ES-I3 (cell line): ENCODE data around the gene CERT1.
"Not testable (repeated sequence)": the region's sequence is repeated elsewhere in the genome, so short reads cannot be mapped to it uniquely, and the experiment has no call there.

Experiments
- H3K36me3 ChIP-seq: 2 replicates; pipeline ENCODE4 v1.6.1; 2013; ENCODE audit warnings: mild to moderate bottlenecking, low read length, control low read depth, moderate library complexity; ENCODE audit not compliant: insufficient read depth
- H3K4me1 ChIP-seq: 2 replicates; pipeline ENCODE4 v1.6.1; 2013; ENCODE audit warnings: mild to moderate bottlenecking, control low read depth, low read length; ENCODE audit not compliant: insufficient read depth
- H3K9ac ChIP-seq: 2 replicates; pipeline ENCODE4 v1.6.1; 2013; ENCODE audit warnings: low read depth, mild to moderate bottlenecking, low read length, moderate library complexity
- H3K9me3 ChIP-seq: 2 replicates; pipeline ENCODE4 v1.6.1; 2013; ENCODE audit warnings: mild to moderate bottlenecking, low read length, moderate library complexity; ENCODE audit not compliant: control insufficient read depth, insufficient read depth

Gene CERT1, protein sequence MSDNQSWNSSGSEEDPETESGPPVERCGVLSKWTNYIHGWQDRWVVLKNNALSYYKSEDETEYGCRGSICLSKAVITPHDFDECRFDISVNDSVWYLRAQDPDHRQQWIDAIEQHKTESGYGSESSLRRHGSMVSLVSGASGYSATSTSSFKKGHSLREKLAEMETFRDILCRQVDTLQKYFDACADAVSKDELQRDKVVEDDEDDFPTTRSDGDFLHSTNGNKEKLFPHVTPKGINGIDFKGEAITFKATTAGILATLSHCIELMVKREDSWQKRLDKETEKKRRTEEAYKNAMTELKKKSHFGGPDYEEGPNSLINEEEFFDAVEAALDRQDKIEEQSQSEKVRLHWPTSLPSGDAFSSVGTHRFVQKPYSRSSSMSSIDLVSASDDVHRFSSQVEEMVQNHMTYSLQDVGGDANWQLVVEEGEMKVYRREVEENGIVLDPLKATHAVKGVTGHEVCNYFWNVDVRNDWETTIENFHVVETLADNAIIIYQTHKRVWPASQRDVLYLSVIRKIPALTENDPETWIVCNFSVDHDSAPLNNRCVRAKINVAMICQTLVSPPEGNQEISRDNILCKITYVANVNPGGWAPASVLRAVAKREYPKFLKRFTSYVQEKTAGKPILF

DNA sequence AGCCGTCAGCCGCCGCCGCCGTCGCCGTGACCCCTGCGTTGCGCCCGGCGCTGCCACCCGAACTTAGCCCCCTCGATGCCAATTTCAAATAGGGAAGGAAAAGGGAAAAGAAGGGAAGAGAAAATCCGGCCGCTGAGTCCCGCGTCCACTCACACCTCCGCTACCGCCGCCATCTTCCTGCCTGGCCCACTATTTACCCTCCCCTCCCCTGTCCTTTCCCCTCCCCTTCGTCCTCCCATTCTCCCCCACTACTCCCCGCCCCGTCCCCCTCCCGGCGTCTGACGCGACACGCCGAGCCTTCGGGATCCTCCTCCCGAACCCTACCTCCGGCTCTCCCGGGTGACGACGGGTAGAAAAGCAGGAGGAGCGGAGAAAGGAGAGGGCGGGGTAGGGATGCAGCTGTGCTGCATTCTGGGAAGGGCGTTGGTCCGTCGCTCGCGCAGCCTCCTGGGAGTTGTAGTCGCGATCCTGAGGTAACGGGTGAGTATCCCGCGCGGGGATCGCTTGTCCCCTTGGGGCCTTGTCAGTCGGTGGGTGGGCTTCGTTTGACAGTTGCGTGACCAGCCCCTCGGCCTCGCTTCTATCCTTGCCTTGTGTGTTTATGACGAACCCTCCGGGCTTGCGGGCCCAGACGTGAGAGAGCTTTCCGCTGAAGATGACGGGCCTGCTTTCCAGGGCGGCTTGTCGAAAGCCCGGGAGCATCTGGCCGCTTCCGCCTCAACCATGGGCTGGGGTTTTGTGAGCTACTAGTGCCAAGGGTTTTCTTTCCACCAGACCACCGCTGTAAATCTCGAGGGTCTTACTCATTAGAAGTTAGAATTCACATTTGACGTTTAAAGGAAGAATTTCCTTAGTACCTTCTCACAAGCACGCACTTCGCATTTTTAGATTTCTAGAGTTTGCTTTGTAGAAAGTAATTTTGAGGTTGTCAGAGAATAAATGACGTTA is at the start of gene CERT1, which contains the start of gene POLK:
TSS of gene CERT1 (minus strand) at position 195 of the 948 bp plus-strand sequence. CDS start 422 bp downstream, outside the sequence.
TSS of gene POLK (plus strand) at position 457 of the 948 bp plus-strand sequence.
- Histone ChIP-seq H3K36me3 (no peaks in the 10 kb centered on the region), H3K9me3 (no peaks in the 10 kb centered on the region), H3K9ac (peak within 1 kb of the TSS; percentile 81), H3K4me1 (peaks cover 6% of the 10 kb centered on the region)

DNA sequence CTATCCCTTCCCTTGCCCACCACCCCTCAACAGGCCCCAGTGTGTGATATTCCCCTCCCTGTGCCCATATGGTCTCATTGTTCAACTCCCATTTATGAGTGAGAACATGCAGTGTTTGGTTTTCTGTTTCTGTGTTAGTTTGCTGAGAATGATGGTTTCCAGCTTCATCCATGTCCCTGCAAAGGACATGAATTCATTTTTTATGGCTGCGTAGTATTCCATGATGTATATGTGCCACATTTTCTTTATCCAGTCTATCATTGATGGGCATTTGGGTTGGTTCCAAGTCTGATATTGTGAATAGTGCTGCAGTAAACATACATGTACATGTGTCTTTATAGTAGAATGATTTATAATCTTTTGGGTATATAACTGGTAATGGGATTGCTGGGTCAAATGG is 49.2 kb upstream of the CERT1 start:
- not testable (repeated sequence) for H3K9me3 ChIP-seq, H3K9ac ChIP-seq, H3K4me1 ChIP-seq, H3K36me3 ChIP-seq

DNA sequence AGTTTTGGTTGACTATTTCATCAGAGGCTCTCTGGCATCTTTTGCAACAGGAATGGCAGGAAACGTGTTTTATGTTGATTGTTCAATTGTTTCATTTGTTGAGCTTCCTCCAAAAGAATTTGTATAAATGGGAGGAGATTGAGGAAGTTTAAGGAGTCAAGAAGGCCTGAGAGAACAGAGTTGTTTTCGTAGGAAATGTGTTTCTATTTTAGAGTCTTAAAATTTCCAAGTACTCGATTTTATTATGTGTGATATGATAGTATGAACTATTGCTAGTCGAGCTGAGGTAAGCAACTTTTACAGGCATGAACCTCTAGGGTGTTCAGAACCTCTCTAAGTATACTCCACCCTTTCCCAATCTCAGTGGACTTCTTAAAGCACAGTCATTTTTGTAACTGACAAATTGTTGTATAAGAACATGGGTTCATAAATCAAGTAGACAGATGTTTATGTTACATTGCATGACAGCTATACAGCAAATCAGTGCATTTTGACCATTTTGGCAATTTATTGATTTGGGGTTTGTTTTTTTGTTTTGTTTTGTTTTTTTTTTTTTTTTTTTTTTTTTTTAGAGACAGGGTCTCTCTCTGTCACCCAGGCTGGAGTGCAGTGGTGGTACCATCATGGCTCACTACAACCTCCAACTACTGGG is 47.7 kb upstream of the CERT1 start:
- H3K9me3 ChIP-seq: 0 out of 2 replicates have a peak, but pooled peaks cover 2% of the 10 kb centered on the region
- no peak overlapping the region for H3K9ac ChIP-seq
- no peaks in the 10 kb centered on the region; the same call in 1 of the 2 replicates for H3K36me3 ChIP-seq
- no peaks in the 10 kb centered on the region; the same call in 1 of the 2 replicates for H3K4me1 ChIP-seq

DNA sequence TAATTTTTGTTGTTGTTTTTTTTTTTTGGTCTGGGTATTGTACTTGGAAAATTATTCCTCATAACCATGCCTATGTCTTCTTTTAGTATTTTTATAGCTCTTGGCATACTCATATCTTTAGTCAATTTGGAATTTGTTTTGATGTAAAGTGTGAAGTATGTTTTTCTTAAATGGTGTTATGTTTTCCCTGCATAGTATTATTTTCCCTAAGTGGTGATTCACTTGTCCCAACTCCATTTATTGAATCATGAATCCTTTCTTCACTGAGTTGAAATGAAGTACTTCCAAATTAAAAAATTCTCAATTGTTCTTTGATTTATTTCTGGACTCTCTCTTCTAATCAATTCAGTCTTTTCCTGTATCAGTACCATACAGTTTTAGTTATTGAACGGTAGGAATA is 46.8 kb upstream of the CERT1 start:
- Histone ChIP-seq H3K9ac (no peak overlapping the region), H3K36me3 (no peaks in the 10 kb centered on the region; the same call in 1 of the 2 replicates), H3K4me1 (no peaks in the 10 kb centered on the region; the same call in 1 of the 2 replicates), H3K9me3 (no peaks in the 10 kb centered on the region)

DNA sequence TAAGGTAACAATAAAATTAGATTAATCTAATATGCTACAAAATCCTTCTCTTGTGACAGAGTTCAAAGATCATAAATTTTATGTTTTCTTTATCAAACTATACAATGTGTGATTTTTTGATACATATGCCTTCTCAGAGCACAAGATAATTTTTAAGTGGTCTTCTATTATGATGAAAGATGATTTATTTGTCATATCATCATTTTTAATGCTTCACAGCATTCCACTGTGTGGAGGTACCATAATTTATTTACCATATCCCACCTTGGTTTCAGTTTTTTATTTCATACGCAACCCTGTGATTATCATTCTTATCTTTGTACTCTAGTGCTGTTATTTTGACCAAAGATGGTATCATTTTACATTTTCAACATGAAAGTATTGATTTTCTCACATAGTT is 41.9 kb upstream of the CERT1 start:
- Histone ChIP-seq H3K9ac (no peak overlapping the region), H3K36me3 (peaks cover 3% of the 10 kb centered on the region; the same call in 1 of the 2 replicates), H3K9me3 (no peaks in the 10 kb centered on the region), H3K4me1 (no peaks in the 10 kb centered on the region)

DNA sequence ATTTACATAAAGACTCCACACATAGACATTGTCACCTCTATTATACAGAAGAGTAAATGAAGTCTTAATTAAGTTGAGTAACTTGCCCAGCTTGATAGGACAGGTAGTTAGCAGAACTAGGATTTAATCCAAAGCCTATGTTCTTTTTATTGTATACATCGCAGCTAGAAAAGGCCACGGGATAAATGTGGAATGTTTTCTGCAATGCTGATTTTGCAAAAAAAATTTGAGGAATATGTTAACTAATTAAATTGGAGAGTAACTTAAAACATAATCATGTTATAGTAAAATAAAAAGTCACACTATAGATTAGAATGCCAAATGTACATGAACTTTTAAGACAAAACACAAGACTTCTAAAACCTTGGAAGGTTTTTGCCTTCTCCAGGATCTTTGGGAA is 41.3 kb upstream of the CERT1 start:
- Histone ChIP-seq H3K4me1 (no peaks in the 10 kb centered on the region), H3K9me3 (no peaks in the 10 kb centered on the region), H3K36me3 (peaks cover 3% of the 10 kb centered on the region; the same call in 1 of the 2 replicates), H3K9ac (no peak overlapping the region)

DNA sequence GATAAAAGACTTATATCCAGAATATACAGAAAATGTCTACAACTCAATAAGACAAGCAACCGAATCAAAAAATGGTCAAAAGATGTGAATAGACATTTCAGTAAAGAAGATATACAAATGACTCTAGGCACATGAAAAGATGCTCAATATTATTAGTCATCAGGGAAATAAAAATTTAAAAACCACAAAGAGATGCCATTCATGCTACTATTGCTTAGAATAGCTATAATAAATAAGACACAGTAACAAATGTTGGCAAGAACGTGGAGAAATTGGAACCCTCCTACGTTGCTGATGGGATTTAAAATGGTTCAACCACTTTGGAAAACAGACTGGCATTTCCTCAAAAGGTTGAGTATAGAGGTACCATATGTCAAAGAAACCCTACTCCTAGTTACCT is 40.0 kb upstream of the CERT1 start:
- no peaks in the 10 kb centered on the region for H3K4me1 ChIP-seq
- no peak overlapping the region for H3K9ac ChIP-seq
- H3K9me3 ChIP-seq: no peaks in the 10 kb centered on the region
- H3K36me3 ChIP-seq: peaks cover 3% of the 10 kb centered on the region; the same call in 1 of the 2 replicates

DNA sequence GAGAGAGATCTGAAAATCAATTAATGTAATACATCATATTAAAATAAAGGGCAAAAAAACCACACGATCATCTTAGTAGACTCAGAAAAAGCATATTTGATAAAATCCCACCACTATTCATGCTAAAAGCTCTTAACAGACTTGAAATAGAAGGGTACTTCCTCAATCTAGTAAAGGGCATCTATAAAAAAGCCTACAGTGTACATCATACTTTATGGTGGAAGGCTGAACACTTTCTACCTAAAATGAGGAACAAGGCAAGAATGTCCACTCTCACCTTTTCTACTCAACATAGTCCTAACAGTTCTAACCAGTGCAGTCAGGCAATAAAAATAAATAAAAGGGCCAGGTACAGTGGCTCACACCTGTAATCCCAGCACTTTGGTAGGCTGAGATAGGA is 39.2 kb upstream of the CERT1 start:
- Histone ChIP-seq H3K9me3 (no peaks in the 10 kb centered on the region), H3K9ac (no peak overlapping the region), H3K4me1 (no peaks in the 10 kb centered on the region), H3K36me3 (peaks cover 3% of the 10 kb centered on the region; the same call in 1 of the 2 replicates)

DNA sequence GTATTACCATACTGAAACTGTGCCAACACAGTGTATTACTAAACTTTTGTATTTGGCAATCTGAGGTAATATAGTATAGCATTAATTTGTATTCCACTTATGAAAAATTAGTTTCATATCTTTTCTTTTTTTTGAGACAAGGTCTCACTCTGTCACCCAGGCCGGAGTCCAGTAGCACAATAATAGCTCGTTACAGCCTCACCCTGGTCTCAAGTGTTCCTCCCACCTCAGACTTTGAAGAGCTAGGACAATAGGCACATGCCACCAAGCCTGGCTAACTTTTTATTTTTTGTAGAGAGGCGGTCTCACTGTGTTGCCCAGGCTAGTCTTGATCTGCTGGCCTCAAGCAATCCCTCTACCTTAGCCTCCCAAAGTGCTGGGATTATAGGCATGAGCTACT is 36.4 kb upstream of the CERT1 start:
- Histone ChIP-seq H3K9ac (no peak overlapping the region), H3K4me1 (no peaks in the 10 kb centered on the region), H3K36me3 (0 out of 2 replicates have a peak, but pooled peaks cover 3% of the 10 kb centered on the region), H3K9me3 (no peaks in the 10 kb centered on the region)

DNA sequence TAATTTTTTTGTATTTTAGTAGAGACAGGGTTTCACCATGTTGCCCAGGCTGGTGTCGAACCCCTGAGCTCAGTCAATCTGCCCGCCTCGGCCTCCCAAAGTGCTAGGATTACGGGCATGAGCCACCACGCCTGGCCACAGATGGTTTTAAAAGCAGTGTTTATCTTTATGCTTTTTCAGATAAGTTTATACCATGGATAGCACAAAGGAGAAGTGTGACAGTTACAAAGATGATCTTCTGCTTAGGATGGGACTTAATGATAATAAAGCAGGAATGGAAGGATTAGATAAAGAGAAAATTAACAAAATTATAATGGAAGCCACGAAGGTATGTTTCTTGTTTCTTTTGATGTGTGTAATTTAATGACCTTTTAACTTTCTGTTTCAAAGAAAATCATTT is 35.4 kb upstream of the CERT1 start:
- Histone ChIP-seq H3K4me1 (no peaks in the 10 kb centered on the region), H3K9ac (no peak overlapping the region), H3K36me3 (no peaks in the 10 kb centered on the region), H3K9me3 (no peaks in the 10 kb centered on the region)

DNA sequence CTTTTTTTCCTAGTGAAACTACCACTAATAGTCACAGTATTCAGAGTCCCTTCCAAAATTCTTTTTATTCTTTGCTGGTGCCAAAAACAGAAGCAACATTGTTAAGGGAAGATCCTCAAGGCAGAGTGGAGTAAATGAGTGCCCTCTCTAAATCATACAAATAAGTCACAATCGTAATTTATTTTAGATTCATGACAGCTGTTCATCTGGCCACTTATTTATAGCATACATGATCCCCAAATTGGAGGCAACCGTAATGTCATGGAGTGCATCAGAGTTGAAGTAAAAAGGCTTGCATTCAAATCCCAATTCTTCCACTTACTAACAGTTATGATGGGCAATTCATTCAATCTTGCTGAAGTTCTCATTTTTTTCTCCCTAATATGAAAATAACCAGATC is 33.7 kb upstream of the CERT1 start:
- Histone ChIP-seq H3K36me3 (no peaks in the 10 kb centered on the region), H3K9ac (no peak overlapping the region)

DNA sequence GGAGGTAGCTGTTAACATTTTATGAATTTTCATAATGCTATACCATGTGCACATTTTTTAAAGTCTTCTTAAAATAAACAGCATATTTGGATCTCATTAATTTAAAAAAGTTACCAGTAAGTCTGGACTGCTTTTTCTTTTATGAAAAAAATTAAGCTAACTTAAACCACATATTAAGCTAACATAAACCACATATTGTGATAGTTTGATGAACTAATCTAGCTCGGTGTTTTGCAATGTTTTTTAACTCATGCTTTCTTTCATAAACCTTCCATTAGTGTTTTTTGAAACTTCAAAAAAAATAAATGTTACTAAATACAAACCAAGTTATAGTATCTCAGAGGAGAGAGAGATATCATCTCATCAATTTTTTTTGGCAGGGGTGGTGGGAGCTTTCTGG is 26.8 kb upstream of the CERT1 start:
- Histone ChIP-seq H3K4me1 (peaks cover 16% of the 10 kb centered on the region), H3K9me3 (no peaks in the 10 kb centered on the region), H3K36me3 (no peaks in the 10 kb centered on the region), H3K9ac (no peak overlapping the region)

More for the DNA sequence above, 33.7 kb upstream of the CERT1 start:
- no peaks in the 10 kb centered on the region for H3K9me3 ChIP-seq
- H3K4me1 ChIP-seq: no peaks in the 10 kb centered on the region

DNA sequence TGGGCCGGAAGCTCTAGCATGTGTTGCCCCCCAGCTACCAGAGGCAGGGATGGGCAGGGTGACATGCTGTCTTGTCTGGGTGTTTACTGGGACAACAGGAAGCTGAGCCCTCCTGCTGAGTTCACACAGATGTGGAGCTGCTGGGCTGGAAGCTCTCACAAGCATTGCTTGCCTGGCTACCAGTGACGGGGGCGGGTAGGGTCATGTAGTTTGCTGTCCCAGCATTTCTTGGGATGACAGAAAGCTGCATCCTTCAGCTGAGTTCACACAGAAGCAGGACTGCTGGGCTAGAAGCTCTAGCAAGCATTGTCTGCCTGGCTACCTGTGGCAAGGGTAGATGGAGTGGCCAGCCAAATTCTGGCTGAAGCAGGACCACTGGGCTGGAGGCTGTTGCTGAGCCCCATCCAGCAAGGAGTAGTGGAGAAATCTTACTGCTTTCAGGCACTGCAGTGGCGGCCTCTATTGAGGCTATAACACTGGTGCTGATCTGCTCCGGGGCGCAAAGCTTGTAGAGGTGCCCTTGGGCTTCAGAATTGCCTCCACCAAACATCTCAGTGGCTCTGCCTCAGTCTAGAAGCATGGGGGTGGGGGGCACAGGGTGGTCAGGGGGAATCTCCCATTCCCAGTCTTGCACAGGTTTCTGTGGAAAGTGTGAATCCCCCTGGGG is 25.4 kb upstream of the CERT1 start:
- Histone ChIP-seq H3K9me3 (peaks cover 3% of the 10 kb centered on the region), H3K4me1 (peaks cover 16% of the 10 kb centered on the region), H3K9ac (no peak overlapping the region), H3K36me3 (no peaks in the 10 kb centered on the region)
